GM12865 (cell line): ENCODE measurements around the gene NSUN3.
"Not testable (repeated sequence)": the region's sequence is repeated elsewhere in the genome, so short reads cannot be mapped to it uniquely, and the experiment has no call there.

ENCODE experiments used
- DNase-seq: peaks from one replicate; pipeline ENCODE4 v3.0.0; 2010; ENCODE audit warnings: low read depth
- H3K4me3 ChIP-seq: 2 replicates; pipeline ENCODE4 v1.5.1; 2011; ENCODE audit warnings: mild to moderate bottlenecking, low read depth, low read length, control low read depth
- CTCF ChIP-seq: IDR thresholded peaks from 2 replicates; pipeline ENCODE4 v1.5.1; 2011; ENCODE audit warnings: low read length, control low read depth, low read depth, inconsistent platforms; ENCODE audit not compliant: insufficient read depth; ENCODE audit errors: missing control alignments

Gene NSUN3

DNA sequence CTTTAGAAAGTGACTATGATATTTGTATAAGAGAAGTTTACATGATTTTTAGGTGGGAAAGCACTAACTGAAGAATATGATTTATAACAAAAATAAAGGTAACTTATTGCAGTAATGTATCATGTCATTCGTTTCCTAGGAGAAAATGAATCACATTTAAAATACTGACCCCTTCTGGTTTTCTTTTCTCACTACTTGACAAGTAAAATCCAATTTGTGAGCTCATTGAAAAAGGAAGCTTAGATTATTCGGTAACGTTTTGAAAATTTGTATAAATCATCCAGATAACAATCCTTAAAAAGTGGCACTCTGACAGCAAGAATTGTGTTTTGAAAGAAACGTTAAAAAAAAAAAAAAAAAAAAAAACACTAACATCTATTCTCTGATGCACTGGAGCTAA is 39.0 kb downstream of the NSUN3 start:
- no peak overlapping the region for H3K4me3 ChIP-seq
- no peak for TF ChIP-seq CTCF
- peak; percentile 6 for DNase-seq

GRCh38 chr3:94106268-94106667 is 43.4 kb downstream of the NSUN3 start:
- TF ChIP-seq CTCF: no peak
- H3K4me3 ChIP-seq: no peak overlapping the region
- no peak for DNase-seq

DNA sequence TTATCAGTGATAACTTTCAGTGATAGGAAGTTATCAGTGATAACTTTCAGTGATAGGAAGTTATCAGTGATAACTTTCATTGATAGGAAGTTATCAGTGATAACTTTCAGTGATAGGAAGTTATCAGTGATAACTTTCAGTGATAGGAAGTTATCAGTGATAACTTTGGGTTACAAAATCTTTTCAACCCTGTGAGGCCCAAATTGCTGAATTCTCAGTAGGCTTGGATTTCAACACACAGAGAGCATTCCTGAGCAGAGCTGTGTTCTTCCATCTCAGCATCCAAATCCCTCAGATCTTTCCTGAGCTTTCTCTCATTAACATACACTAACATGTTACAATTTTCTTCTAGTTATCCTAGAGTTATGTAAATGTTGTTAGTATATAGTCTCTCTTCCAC is 47.4 kb downstream of the NSUN3 start:
- not testable (repeated sequence) for H3K4me3 ChIP-seq, DNase-seq

- DNase-seq: no peak
- TF ChIP-seq CTCF: no peak
These were observed 48.0 kb downstream of the NSUN3 start for GRCh38 chr3:94110854-94111253.

DNA sequence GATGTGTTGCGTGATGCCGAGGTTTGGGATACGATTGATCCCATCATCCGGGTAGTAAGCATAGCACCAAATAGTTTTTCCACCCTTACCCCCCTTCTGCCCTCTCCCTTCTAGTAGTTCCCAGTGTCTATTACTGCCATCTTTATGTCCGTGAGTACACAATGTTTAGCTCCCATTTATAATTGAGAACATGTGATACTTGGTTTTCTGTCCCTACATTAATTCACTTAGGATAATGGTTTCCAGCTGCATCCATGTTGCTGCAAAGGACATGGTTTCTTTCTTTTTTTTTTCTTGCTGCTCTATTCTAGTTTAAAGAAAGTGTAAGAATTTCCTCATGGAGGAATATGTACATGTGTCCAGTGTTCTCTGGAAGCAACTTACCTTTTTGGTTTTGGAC is 51.8 kb downstream of the NSUN3 start:
- TF ChIP-seq CTCF: no peak
- DNase-seq: no peak
- no peak overlapping the region for H3K4me3 ChIP-seq

More at GRCh38 chr3:94110854-94111253, 48.0 kb downstream of the NSUN3 start:
- H3K4me3 ChIP-seq: no peak overlapping the region

GRCh38 chr3:94115482-94115881 is 52.6 kb downstream of the NSUN3 start:
- TF ChIP-seq CTCF: no peak
- no peak overlapping the region for H3K4me3 ChIP-seq
- no peak for DNase-seq

GRCh38 chr3:94117729-94118128 is 54.9 kb downstream of the NSUN3 start:
- no peak overlapping the region for H3K4me3 ChIP-seq
- TF ChIP-seq CTCF: no peak
- no peak for DNase-seq
